Endothelial cell of umbilical vein (primary cell): ENCODE results near the gene OBP2B. TPM values are rescaled to one million over a fixed set of nuclear protein-coding genes. Genes with fewer than 3 reads are reported as not detected.
"Not testable (repeated sequence)": the region's sequence is repeated elsewhere in the genome, so short reads cannot be mapped to it uniquely, and the experiment has no call there.

ENCODE experiments used
- BruUV-seq: library from RNA; stranded (reverse); fragments of 400-500 nt; replicated peaks from 2 replicates; lab custom pipeline; 2021; lab: Mats Ljungman, UMichigan
- CTCF ChIA-PET: fragments of 300-600, 350-600 bp; sonication (Branson Sonifier 250); formaldehyde crosslinking; loops from one replicate; lab custom pipeline; 2021; ENCODE audit warnings: antibody characterized with exemption, inconsistent platforms; lab: Charles Lee
- POLR2A ChIA-PET: fragments of 300-600, 350-600 bp; sonication (Branson Sonifier 250); formaldehyde crosslinking; loops from one replicate; lab custom pipeline; 2021; ENCODE audit warnings: antibody characterized with exemption, inconsistent platforms; lab: Charles Lee
- DNase-seq: peaks from one replicate; pipeline ENCODE4 v3.0.0-alpha.2; 2011; ENCODE audit warnings: low read depth, low spot score
- FAIRE-seq: peaks from 2 replicates; lab custom pipeline; 2011; peaks lifted over from hg19 to GRCh38; lab: Jason Lieb, UNC
- H2AFZ ChIP-seq: 2 replicates; pipeline ENCODE4 v1.6.0; 2012; ENCODE audit warnings: low read depth, low read length, control low read depth, inconsistent platforms
- H3K27ac ChIP-seq: 2 replicates; pipeline ENCODE4 v1.5.1; 2011; ENCODE audit warnings: low read depth, mild to moderate bottlenecking, control low read depth, low read length, moderate library complexity; ENCODE audit not compliant: insufficient read depth
- H3K27me3 ChIP-seq, 2 experiments: 2 replicates each; pipeline versions ENCODE4 v1.6.0 to v1.6.1; 2011; ENCODE audit warnings: low read length in 2 of 2, mixed read lengths in 1 of 2; ENCODE audit not compliant: control insufficient read depth in 2 of 2, insufficient read depth in 2 of 2
- H3K36me3 ChIP-seq, 2 experiments: 2 replicates in 1 of 2; 3 replicates in 1 of 2; pipeline ENCODE4 v1.5.1; 2011; ENCODE audit warnings: low read length in 2 of 2, mild to moderate bottlenecking in 1 of 2, moderate library complexity in 1 of 2; ENCODE audit not compliant: control insufficient read depth in 2 of 2, insufficient read depth in 2 of 2; ENCODE audit errors: extremely low read depth in 1 of 2
- H3K4me1 ChIP-seq: 3 replicates; pipeline ENCODE4 v1.5.1; 2011; ENCODE audit warnings: mild to moderate bottlenecking, low read length; ENCODE audit not compliant: control insufficient read depth, insufficient read depth; ENCODE audit errors: extremely low read depth
- H3K4me2 ChIP-seq: 2 replicates; pipeline ENCODE4 v1.6.1; 2011; ENCODE audit warnings: low read length, control low read depth, mixed read lengths; ENCODE audit not compliant: insufficient read depth
- H3K4me3 ChIP-seq, 3 experiments: fragments of 200-600 bp in 1 of 3; sonication (generic), shearing (Covaris generic) in 1 of 3; replicated peaks in 1 of 3; 2 replicates each; pipeline ENCODE4 v1.5.1; 2011 to 2016; ENCODE audit warnings: control low read depth in 3 of 3, low read length in 3 of 3, mild to moderate bottlenecking in 2 of 3, inconsistent platforms in 1 of 3, low read depth in 1 of 3, moderate library complexity in 1 of 3; ENCODE audit not compliant: insufficient read depth in 1 of 3
- H3K79me2 ChIP-seq: 2 replicates; pipeline ENCODE4 v1.6.0; 2012; ENCODE audit warnings: low read length, inconsistent platforms; ENCODE audit not compliant: control insufficient read depth, insufficient read depth
- H3K9ac ChIP-seq: replicated peaks from 2 replicates; pipeline ENCODE3; 2011; ENCODE audit warnings: low read length, control low read depth; ENCODE audit not compliant: insufficient read depth; ENCODE audit errors: extremely low read depth
- H3K9me1 ChIP-seq: replicated peaks from 3 replicates; pipeline ENCODE4 v1.6.0; 2011; ENCODE audit warnings: mild to moderate bottlenecking, low read length; ENCODE audit not compliant: control insufficient read depth, insufficient read depth; ENCODE audit errors: extremely low read depth
- H3K9me3 ChIP-seq: replicated peaks from 2 replicates; pipeline ENCODE4 v1.5.1; 2012; ENCODE audit warnings: low read length, inconsistent platforms; ENCODE audit not compliant: control insufficient read depth, insufficient read depth
- H4K20me1 ChIP-seq: replicated peaks from 2 replicates; pipeline ENCODE3; 2011; ENCODE audit warnings: mild to moderate bottlenecking, low read length; ENCODE audit not compliant: control insufficient read depth, insufficient read depth; ENCODE audit errors: extremely low read depth
- FOS ChIP-seq: IDR thresholded peaks from 2 replicates; pipeline ENCODE4 v1.6.1; 2011; ENCODE audit warnings: mild to moderate bottlenecking, low read length, moderate library complexity, borderline replicate concordance; ENCODE audit not compliant: insufficient read depth
- GATA2 ChIP-seq: IDR thresholded peaks from 2 replicates; pipeline ENCODE4 v1.7.0; 2011; ENCODE audit warnings: low read depth, mild to moderate bottlenecking, moderate library complexity, mixed read lengths, low read length; ENCODE audit not compliant: insufficient read length, insufficient read depth
- JUN ChIP-seq: IDR thresholded peaks from 2 replicates; pipeline ENCODE4 v1.6.1; 2011; ENCODE audit warnings: borderline replicate concordance, low read depth; ENCODE audit not compliant: insufficient read length, insufficient read depth
- MYC ChIP-seq: IDR thresholded peaks from one replicate; pipeline ENCODE4 v1.6.1; 2011; ENCODE audit warnings: mild to moderate bottlenecking, low read depth, low read length
- POLR2AphosphoS5 ChIP-seq: IDR thresholded peaks from 2 replicates; pipeline ENCODE4 v1.6.1; 2012; ENCODE audit warnings: low read depth, mild to moderate bottlenecking, control low read depth, low read length, moderate library complexity; ENCODE audit not compliant: insufficient read depth
- dilution Hi-C: fragments of 300-500 bp; cut with MboI; formaldehyde crosslinking; loops from one replicate; pipeline ENCODE4 v1.15.0; 2019; ENCODE audit warnings: low sequenced_read_pairs; ENCODE audit not compliant: extremely low pct_ligation_motif_present
- intact Hi-C: fragments of 100-400 bp; cut with micrococcal nuclease; formaldehyde crosslinking; loops from one replicate; pipeline ENCODE4 v1.10.0; 2022
- polyA plus RNA-seq, 4 experiments: library from polyadenylated mRNA; depleted of rRNA in 3 of 4; stranded (reverse) in 3 of 4; unstranded in 1 of 4; fragments of >200 nt; gene quantifications; 2 replicates each; pipeline versions ENCODE4 v1.2.1 to v1.2.3, GENCODE V29; 2011 to 2012; ENCODE audit warnings: missing spikeins in 1 of 4
- total RNA-seq: library from RNA; stranded (reverse); gene quantifications from 2 replicates; pipeline ENCODE4 v1.2.3, GENCODE V29; 2021
- TF ChIP-seq, protein P1 (sequence below), 2 donors: IDR thresholded peaks; 1 replicate in 1 of 2; 2 replicates in 1 of 2; pipeline ENCODE4 v1.5.1; 2011; ENCODE audit warnings: low read length in 2 of 2, mild to moderate bottlenecking in 2 of 2, moderate library complexity in 2 of 2, control low read depth in 1 of 2, inconsistent platforms in 1 of 2, low read depth in 1 of 2; ENCODE audit not compliant: insufficient read depth in 1 of 2; ENCODE audit errors: extremely low read depth in 1 of 2
- TF ChIP-seq, protein P2 (sequence below): IDR thresholded peaks from 2 replicates; pipeline ENCODE4 v1.6.1; 2011; ENCODE audit not compliant: insufficient read depth, insufficient read length

Gene OBP2B
- total and polyA plus RNA-seq, 2 donors (not counting 3 experiments of a cell fraction or from before 2014, with no cell fraction given), result not detected

DNA sequence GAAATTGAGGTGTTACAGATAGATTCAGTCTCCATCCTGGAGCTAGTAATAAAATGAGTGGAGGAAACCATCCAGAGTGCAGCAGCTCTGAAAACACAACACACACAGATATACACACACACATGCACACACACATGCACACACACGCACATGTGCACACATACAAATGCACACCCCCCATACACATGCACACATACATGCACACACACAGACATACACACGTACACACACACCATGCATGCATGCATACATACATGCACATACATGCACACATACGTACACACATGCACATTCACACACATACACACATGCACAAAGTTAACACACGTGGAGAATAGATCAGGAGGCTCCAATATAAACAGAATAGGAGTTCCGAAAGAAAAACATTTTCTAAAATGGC, 21.0 kb upstream of the OBP2B start:
- BruUV-seq, result no TSS peak
- no peaks in the 10 kb centered on the region for H3K79me2 ChIP-seq
- H3K4me3 ChIP-seq, result no peak overlapping the region
- FAIRE-seq (no peak), DNase-seq (no peak)
- H2AFZ ChIP-seq, result no peak overlapping the region
- H3K9me3 ChIP-seq, result no peaks in the 10 kb centered on the region
- no peaks in the 10 kb centered on the region for H3K9me1 ChIP-seq
- TF ChIP-seq, protein P1, sequence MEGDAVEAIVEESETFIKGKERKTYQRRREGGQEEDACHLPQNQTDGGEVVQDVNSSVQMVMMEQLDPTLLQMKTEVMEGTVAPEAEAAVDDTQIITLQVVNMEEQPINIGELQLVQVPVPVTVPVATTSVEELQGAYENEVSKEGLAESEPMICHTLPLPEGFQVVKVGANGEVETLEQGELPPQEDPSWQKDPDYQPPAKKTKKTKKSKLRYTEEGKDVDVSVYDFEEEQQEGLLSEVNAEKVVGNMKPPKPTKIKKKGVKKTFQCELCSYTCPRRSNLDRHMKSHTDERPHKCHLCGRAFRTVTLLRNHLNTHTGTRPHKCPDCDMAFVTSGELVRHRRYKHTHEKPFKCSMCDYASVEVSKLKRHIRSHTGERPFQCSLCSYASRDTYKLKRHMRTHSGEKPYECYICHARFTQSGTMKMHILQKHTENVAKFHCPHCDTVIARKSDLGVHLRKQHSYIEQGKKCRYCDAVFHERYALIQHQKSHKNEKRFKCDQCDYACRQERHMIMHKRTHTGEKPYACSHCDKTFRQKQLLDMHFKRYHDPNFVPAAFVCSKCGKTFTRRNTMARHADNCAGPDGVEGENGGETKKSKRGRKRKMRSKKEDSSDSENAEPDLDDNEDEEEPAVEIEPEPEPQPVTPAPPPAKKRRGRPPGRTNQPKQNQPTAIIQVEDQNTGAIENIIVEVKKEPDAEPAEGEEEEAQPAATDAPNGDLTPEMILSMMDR (IDR thresholded peaks at IDR 0.05; ENCODE audit: extremely low read depth in 1 of 2, insufficient read depth in 1 of 2, low read depth in 1 of 2, low read length in 2 of 2), result no peak
- TF ChIP-seq FOS (no peak), JUN (no peak), GATA2 (no peak), MYC (no peak), POLR2AphosphoS5 (no peak)
- TF ChIP-seq, protein P2, sequence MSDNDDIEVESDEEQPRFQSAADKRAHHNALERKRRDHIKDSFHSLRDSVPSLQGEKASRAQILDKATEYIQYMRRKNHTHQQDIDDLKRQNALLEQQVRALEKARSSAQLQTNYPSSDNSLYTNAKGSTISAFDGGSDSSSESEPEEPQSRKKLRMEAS, result no peak
- ChIA-PET POLR2A (interaction anchor here (0.6 kb wide), 1 partner anchor 250 kb away, joined by 3 read pairs; no protein-coding TSS in a partner anchor), CTCF (interaction anchor here (1.3 to 1.4 kb wide), 2 partner anchors 8 to 44 kb away, joined by 5 to 6 read pairs; no protein-coding TSS in a partner anchor)
- peaks cover 3% of the 10 kb centered on the region for H3K4me1 ChIP-seq
- no peak overlapping the region for H3K9ac ChIP-seq
- no peak overlapping the region for H3K4me2 ChIP-seq
- no peak overlapping the region for H3K27ac ChIP-seq
- intact Hi-C loops (no loop called here), dilution Hi-C loops (no loop called here)
- no peaks in the 10 kb centered on the region for H3K36me3 ChIP-seq
- H4K20me1 ChIP-seq, result no peaks in the 10 kb centered on the region
- peaks cover 0 to 2% of the 10 kb centered on the region in 2 experiments for H3K27me3 ChIP-seq

DNA sequence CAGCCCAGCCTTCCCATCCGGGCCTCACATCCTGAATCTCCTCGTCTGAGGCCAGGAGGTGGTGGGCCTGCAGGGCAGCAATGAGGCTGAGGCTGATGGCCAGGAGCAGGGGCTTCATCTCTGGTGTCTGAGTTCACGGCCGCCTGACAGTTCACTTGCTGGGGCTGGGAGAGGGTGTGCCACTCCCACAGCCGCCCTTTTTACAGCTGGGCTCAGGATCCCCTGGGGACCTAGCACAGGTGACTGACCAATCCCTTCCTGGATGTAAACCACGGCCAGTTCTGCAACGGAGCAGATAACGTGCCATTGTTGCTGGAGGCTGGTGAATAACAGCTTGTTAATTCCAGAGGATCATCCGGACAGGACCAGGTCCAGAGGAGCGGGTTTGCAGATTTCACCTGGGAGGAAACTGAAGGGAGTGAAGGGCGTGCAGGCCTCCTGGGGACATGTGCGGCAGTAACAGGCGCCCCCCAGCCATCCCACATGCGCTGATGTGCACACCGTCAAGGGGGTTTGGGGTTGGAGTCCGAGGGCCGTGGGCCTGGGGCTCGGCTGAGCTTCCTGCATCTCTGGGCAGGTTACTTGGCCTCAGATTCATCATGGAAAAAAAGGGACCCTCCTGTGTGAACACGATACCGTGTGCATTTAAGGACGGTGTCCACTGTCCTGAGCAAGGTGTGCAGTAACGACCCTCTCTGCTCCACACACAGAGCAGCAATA, 19.6 kb upstream of the OBP2B start:
- H3K9me1 ChIP-seq, H3K79me2 ChIP-seq, H3K36me3 ChIP-seq, BruUV-seq, H3K4me3 ChIP-seq, intact Hi-C loops, H3K4me2 ChIP-seq, CTCF ChIA-PET, H4K20me1 ChIP-seq, DNase-seq, POLR2A ChIA-PET, H3K27ac ChIP-seq, H3K9ac ChIP-seq, H3K4me1 ChIP-seq, H2AFZ ChIP-seq, H3K27me3 ChIP-seq, FAIRE-seq, dilution Hi-C loops, H3K9me3 ChIP-seq: not testable (repeated sequence)

DNA sequence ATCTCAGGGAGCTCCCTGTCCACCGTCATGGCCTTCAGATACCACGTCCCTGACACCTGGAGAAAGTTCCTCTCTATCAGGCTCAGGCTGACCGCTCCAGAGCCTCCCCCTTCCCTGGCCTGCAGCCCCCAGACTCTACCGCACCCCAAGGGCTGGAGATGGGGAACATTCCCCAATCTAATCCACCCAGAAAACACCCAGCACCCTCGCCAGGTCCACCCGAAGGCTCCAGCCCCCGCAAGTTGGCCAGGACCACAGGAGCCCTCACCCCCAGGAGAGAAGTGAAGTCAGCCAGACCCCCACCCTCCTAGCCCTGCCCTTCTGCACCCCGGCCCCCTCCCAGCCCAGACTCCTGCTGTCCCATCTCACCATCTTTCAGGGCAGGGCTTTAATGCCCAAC, 18.9 kb upstream of the OBP2B start:
- H3K27me3 ChIP-seq, DNase-seq, POLR2A ChIA-PET, H2AFZ ChIP-seq, H3K36me3 ChIP-seq, H3K4me3 ChIP-seq, H3K4me2 ChIP-seq, H4K20me1 ChIP-seq, H3K4me1 ChIP-seq, H3K79me2 ChIP-seq, dilution Hi-C loops, BruUV-seq, FAIRE-seq, H3K9ac ChIP-seq, H3K9me1 ChIP-seq, intact Hi-C loops, CTCF ChIA-PET, H3K27ac ChIP-seq, H3K9me3 ChIP-seq: not testable (repeated sequence)
